Stimulated activated memory B cell treated with anti-CD40 and anti-IgM and Interleukin-4, amounts not matched to agents 10 μg/mL and 1 μg/mL and 100 μg/mL, for 72 hours (primary cell): ENCODE measurements around the gene MEDAG.

Experiments
- ATAC-seq: fragments of 150-1000 bp; cut with Tn5 transposase; 2 replicates; pipeline ENCODE4 v1.10.0; 2021
- H3K27ac Mint-ChIP-seq: one replicate; pipeline ENCODE4 v1.8.0; 2022; ENCODE audit warnings: mild to moderate bottlenecking, mixed read lengths
- H3K27me3 Mint-ChIP-seq: one replicate; pipeline ENCODE4 v1.8.0; 2022; ENCODE audit warnings: mixed read lengths
- H3K36me3 Mint-ChIP-seq: one replicate; pipeline ENCODE4 v1.8.0; 2022; ENCODE audit warnings: mixed read lengths
- H3K4me1 Mint-ChIP-seq: one replicate; pipeline ENCODE4 v1.8.0; 2022; ENCODE audit warnings: mixed read lengths
- H3K4me3 Mint-ChIP-seq: one replicate; pipeline ENCODE4 v1.8.0; 2022; ENCODE audit warnings: mild to moderate bottlenecking, moderate library complexity, mixed read lengths
- H3K9me3 Mint-ChIP-seq: one replicate; pipeline ENCODE4 v1.8.0; 2022; ENCODE audit warnings: mixed read lengths

Gene MEDAG

DNA sequence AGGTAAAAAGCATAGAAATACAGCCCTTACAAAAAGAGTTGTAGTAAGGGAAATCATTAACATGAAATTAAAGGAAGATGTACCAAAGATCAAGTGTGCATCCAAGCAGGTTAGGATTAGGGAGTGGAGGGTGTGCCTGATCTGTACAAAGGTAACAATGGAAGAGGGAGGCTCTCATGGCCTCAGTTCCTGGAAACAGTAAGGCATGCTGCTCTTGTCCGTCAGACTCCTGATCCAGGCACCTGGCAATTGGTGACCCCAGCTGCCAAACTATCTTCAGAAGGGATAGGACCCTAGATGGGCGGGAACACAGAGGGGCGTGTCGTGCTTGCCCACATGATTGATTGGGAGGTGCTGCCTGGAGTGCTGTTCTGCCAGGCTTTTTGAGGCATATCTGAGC lies 30.9 kb downstream of the MEDAG start:
- Mint-ChIP-seq H3K9me3 (peaks cover 10% of the 10 kb centered on the region), H3K27me3 (peaks cover 38% of the 10 kb centered on the region), H3K27ac (no peak overlapping the region), H3K4me3 (no peak overlapping the region), H3K4me1 (no peaks in the 10 kb centered on the region), H3K36me3 (no peaks in the 10 kb centered on the region)
- no peak for ATAC-seq

DNA sequence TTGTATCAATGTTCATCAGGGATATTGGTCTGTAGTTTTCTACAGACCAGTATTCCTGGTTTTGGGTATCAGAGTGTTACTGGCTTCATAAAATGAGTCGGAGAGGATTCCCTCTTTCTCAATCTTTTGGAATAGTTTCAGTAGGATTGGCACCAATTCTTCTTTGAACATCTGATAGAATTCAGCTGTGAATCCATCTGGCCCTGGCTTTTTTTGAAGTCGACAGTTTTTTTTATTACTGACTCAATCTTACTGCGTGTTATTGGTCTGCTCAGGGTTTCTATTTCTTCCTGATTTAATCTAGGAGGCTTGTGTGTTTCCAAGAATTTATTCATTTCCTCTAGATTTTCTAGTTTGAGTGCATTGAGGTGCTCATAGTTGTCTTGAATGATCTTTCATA lies 37.8 kb downstream of the MEDAG start:
- no peak for ATAC-seq
- no peak overlapping the region for H3K27ac Mint-ChIP-seq
- H3K4me3 Mint-ChIP-seq, result no peak overlapping the region
- H3K36me3 Mint-ChIP-seq, result no peaks in the 10 kb centered on the region
- peaks cover 32% of the 10 kb centered on the region for H3K27me3 Mint-ChIP-seq
- peaks cover 9% of the 10 kb centered on the region for H3K9me3 Mint-ChIP-seq
- H3K4me1 Mint-ChIP-seq, result no peaks in the 10 kb centered on the region

- ATAC-seq, result no peak
- Mint-ChIP-seq H3K36me3 (peaks cover 6% of the 10 kb centered on the region), H3K4me3 (no peak overlapping the region), H3K27ac (no peak overlapping the region), H3K27me3 (peaks cover 46% of the 10 kb centered on the region), H3K9me3 (peaks cover 19% of the 10 kb centered on the region), H3K4me1 (no peaks in the 10 kb centered on the region)
Measured at GRCh38 chr13:30957258-30957943, 51.3 kb downstream of the MEDAG start.

GRCh38 chr13:30959678-30960077 lies 53.6 kb downstream of the MEDAG start:
- peaks cover 19% of the 10 kb centered on the region for H3K9me3 Mint-ChIP-seq
- peaks cover 6% of the 10 kb centered on the region for H3K36me3 Mint-ChIP-seq
- ATAC-seq, result no peak
- no peak overlapping the region for H3K4me3 Mint-ChIP-seq
- H3K27ac Mint-ChIP-seq, result no peak overlapping the region
- no peaks in the 10 kb centered on the region for H3K4me1 Mint-ChIP-seq
- peaks cover 47% of the 10 kb centered on the region for H3K27me3 Mint-ChIP-seq

GRCh38 chr13:30963791-30964190 lies 57.7 kb downstream of the MEDAG start:
- Mint-ChIP-seq H3K4me1 (no peaks in the 10 kb centered on the region), H3K27me3 (peaks cover 42% of the 10 kb centered on the region), H3K36me3 (no peaks in the 10 kb centered on the region), H3K27ac (no peak overlapping the region), H3K4me3 (no peak overlapping the region), H3K9me3 (peaks cover 6% of the 10 kb centered on the region)
- no peak for ATAC-seq

GRCh38 chr13:30965380-30965779 lies 59.3 kb downstream of the MEDAG start:
- no peak for ATAC-seq
- no peak overlapping the region for H3K27ac Mint-ChIP-seq
- H3K4me3 Mint-ChIP-seq, result no peak overlapping the region
- H3K27me3 Mint-ChIP-seq, result peaks cover 51% of the 10 kb centered on the region
- H3K9me3 Mint-ChIP-seq, result peaks cover 2% of the 10 kb centered on the region
- H3K4me1 Mint-ChIP-seq, result no peaks in the 10 kb centered on the region
- no peaks in the 10 kb centered on the region for H3K36me3 Mint-ChIP-seq

DNA sequence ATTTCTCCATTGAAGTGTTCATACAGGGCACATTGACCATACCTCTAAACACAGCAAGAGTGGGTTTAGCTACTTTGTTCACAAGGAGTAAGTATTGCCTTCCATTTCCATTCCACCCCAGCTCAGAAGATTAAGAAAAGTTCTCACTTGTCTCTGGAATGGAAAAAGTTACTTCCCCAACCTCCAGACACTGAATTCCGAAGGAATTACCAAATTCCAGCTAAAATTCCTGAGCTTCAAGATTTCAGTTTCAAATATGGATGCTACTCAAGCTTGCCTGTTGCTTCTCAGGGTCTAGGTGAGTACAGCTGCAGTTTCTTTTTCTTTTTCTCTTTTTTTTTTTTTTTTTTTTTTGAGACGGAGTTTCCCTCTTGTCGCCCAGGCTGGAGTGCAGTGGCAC lies 60.0 kb downstream of the MEDAG start:
- Mint-ChIP-seq H3K36me3 (no peaks in the 10 kb centered on the region), H3K4me1 (no peaks in the 10 kb centered on the region), H3K4me3 (no peak overlapping the region), H3K27ac (no peak overlapping the region), H3K27me3 (peaks cover 51% of the 10 kb centered on the region), H3K9me3 (peaks cover 2% of the 10 kb centered on the region)
- ATAC-seq, result no peak

DNA sequence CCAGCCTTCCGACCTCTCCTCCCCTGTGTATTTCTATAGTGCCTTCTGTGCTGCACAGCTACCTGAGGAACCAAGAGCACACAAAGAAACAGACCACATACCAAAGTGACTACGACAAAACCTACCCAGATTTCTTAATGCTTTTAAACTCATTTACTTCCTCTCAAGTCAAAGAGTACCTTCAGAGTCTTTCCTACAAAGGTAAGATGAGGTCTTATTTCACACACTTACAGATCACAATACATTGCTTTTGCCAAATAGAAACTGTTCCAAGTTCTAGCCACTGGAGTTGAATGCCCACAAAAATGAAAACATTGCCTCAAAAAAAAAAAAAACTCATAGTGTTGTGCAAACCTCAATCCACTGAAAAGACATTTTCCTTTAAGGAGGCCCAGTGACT lies 62.8 kb downstream of the MEDAG start:
- Mint-ChIP-seq H3K9me3 (no peaks in the 10 kb centered on the region), H3K27me3 (peaks cover 53% of the 10 kb centered on the region), H3K4me3 (no peak overlapping the region), H3K36me3 (no peaks in the 10 kb centered on the region), H3K4me1 (no peaks in the 10 kb centered on the region), H3K27ac (no peak overlapping the region)
- ATAC-seq, result no peak

DNA sequence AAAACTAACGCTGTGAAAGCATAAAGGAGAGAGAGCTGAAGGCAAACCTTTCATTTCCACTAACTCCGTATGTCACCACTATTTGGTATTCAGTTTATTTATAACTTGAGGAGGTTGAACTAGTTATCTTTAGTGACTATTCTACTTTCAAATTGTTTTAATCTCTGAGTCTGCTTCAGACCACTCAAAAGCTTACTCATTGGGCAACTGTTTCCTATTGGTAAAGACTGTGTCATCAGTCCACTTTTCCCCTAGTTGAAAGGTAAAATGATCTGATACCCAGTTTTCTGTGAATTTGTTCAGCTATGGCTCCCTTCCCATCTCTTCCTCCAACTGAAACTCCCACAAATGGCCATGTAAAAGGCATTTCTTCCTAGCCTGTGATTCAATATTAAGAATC lies 65.5 kb downstream of the MEDAG start:
- ATAC-seq, result no peak
- Mint-ChIP-seq H3K27me3 (peaks cover 57% of the 10 kb centered on the region), H3K27ac (no peak overlapping the region), H3K36me3 (no peaks in the 10 kb centered on the region), H3K4me3 (no peak overlapping the region), H3K4me1 (no peaks in the 10 kb centered on the region), H3K9me3 (no peaks in the 10 kb centered on the region)

DNA sequence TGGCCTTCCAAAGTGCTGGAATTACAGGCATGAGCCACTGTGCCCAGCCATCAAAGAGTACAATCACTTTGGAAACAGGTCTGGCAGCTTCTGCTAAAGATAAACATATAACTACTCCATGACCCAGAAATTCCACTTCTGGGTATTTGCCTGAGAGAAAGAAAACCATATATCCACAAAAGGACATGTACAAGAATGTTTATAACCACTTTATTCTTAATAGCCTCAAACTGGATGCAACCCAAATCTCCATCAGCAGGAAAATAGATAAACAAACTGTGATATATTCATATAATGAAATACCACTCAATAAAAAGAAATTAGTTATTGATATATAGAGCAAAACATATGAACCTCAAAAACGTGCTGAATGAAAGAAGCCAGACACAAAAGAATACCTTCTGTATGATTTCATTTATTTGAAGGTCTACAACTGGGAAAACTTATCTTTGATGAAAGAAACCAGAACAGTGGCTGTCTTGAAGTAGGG lies 66.9 kb downstream of the MEDAG start:
- Mint-ChIP-seq H3K27ac (no peak overlapping the region), H3K27me3 (peaks cover 56% of the 10 kb centered on the region), H3K36me3 (no peaks in the 10 kb centered on the region), H3K9me3 (no peaks in the 10 kb centered on the region), H3K4me3 (no peak overlapping the region), H3K4me1 (no peaks in the 10 kb centered on the region)
- no peak for ATAC-seq

GRCh38 chr13:30974350-30974749 lies 68.3 kb downstream of the MEDAG start:
- Mint-ChIP-seq H3K4me1 (no peaks in the 10 kb centered on the region), H3K27ac (no peak overlapping the region), H3K4me3 (no peak overlapping the region), H3K36me3 (no peaks in the 10 kb centered on the region), H3K9me3 (no peaks in the 10 kb centered on the region), H3K27me3 (peaks cover 50% of the 10 kb centered on the region)
- no peak for ATAC-seq
